Inflammatory macrophage treated with lipopolysaccharide for 1 hour (primary cell): ENCODE data around the gene ADIPOR2.
"Not testable (repeated sequence)": the region's sequence is repeated elsewhere in the genome, so short reads cannot be mapped to it uniquely, and the experiment has no call there.

Source experiments
- DNase-seq, 2 donors: peaks; one replicate each; pipeline ENCODE4 v3.0.0-alpha.2; 2020 to 2022

The ADIPOR2 gene

DNA sequence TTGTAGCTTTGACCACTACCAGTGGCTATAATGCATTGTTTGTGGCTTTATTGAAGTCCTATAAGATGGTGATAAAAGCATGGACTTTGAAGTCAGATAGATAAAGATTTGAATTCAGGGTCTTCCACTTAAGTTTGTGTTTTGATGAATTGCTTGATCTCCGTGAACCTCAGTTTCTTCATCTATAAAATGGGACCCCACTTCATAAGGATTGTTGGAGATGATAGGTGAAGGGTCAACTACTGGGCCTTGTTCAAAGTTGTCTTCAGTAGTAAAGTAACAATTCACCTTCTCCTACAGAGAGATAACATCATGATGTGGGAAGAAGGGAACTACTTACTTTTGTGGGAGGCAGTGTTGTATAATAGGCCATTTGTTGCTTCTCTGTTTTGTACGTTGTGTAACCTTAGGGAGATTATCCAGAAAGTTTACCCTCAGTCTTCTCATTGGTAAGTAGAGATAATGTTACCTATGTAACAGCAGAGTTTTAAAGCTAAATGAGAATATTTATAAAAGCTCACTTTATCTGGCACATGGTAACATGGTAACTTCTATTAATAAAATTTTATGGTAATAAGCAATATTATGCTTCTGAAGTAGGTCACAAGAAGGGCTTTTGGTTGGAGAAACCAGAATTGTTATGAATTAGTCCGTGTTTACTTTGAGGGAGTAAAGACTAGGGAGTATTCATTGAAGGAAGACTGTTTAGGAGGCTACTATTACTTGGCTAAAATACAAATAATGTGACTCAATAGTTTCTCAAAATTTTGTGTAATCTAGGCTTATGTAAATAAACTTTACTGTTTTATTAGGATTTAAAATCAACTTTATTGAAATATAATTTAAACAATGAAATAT is 15.1 kb downstream of the ADIPOR2 start:
- peak; percentile 52 to 68 for DNase-seq

- DNase-seq, result no peak
These were observed 15.7 kb downstream of the ADIPOR2 start for GRCh38 chr12:1706632-1706980.

GRCh38 chr12:1707051-1707450 is 16.2 kb downstream of the ADIPOR2 start:
- DNase-seq, result no peak

- not testable (repeated sequence) for DNase-seq
These were observed 19.1 kb downstream of the ADIPOR2 start for GRCh38 chr12:1709968-1710367.

- not testable (repeated sequence) for DNase-seq
These were observed 20.0 kb downstream of the ADIPOR2 start for GRCh38 chr12:1710870-1711269.

- DNase-seq, result peak; percentile 89 to 94
These were observed 20.8 kb downstream of the ADIPOR2 start for GRCh38 chr12:1711536-1712211.

DNA sequence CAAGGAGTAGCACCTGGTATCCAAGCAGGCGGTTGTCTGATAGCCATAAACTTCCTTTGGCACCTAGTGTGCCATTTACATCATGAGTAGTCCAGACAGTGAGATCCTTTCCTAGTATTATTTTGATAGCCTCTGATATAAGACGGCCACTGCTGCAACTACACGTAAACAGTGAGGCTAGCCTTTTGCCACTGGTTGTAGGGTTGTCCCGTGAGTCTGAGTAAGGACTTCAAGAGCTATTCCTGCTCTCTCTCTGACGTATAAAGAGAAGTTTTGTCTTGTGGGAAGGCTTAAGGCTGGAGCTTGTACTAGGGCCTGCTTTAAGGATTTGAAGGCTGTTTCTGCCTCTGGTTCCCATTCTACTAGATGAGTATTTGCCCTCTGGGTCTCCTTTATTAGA is 21.4 kb downstream of the ADIPOR2 start:
- not testable (repeated sequence) for DNase-seq

DNA sequence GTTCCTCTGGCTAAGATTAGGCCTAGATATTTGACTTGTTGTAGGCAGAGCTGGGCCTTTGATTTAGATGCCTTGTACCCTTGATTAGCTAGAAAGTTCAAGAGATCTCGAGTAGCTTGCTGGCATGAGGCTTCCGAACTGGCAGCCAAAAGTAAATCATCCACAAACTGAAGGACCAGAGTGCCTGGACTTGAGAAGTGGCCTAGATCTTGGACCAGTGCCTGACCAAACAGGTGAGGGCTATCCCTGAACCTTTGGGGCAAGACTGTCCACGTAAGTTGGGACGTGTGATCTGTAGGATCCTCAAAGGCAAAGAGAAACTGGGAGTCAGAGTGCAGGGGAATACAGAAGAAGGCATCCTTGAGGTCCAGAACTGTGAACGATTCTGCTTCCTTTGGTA is 22.0 kb downstream of the ADIPOR2 start:
- DNase-seq, result not testable (repeated sequence)

DNA sequence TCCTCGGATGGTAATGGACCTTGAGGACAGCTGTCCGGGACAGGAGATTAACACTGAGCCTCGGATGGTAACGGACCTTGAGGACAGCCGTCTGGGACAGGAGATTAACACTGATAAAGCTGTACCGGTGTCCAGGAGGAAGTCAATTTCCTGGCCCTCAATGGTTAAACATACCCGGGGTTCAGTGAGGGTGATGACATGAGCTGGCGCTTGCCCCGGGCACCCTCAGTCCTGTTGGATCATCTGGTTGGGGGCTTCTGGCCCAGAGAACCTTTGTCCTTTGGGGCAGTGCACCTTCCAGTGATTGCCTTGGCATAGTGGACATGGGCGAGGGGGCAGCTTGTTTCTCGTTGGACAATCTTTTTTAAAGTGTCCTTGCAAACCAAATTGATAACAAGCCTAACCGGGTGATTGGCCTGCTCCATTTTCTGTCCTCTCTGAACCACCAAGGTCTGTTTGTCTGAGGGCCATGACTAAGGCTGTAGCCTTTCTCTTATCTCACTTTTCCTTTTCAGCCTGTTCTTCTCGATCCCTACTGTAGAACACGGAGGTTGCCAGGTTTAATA is 23.0 kb downstream of the ADIPOR2 start:
- not testable (repeated sequence) for DNase-seq

DNA sequence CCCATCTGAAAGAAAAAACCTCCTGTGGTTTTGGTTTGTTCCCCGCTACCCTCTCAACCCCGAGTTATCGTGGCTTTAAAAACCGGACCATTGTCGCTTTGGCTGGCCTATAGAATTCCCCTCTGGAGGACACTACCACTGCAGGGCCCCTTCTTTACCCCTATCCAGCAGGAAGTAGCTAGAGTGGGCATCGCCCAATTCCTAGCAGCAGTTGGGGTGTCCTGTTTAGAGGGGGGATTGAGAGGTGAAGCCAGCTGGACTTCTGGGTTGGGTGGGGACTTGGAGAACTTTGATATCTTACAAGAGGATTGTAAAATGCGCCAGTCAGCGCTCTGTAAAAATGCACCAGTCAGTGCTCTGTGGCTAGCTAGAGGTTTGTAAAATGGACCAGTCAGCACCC is 24.6 kb downstream of the ADIPOR2 start:
- DNase-seq, result not testable (repeated sequence)

DNA sequence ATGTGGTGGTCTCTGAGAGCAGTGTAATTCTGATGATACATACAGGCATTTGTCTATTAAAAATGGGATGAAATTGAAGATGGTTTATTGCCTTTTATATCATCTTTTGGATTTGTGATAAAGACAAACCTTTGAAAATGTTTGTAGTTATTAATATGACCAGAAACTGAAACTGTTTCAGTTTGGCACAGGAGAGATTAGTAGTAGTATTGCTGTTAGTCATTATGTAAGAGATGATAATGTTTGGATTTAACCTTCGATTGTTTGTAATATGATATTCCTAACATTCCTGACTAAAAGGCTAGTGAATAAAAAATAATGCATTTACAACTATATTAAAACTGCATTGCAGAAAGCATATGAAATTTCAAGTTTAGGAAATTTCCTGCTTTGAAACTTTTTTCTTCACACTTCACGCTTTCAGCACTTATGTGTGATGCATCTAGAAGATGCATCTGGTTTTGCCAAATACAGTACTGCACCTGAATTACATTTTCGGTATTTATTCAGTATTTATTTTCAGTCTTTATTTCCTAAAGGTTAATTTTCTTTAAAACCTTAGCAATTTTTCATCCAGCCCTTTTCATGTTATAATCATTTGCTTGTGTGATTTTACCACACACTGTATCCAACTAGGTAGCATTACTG is 25.5 kb downstream of the ADIPOR2 start:
- DNase-seq, result no peak

DNA sequence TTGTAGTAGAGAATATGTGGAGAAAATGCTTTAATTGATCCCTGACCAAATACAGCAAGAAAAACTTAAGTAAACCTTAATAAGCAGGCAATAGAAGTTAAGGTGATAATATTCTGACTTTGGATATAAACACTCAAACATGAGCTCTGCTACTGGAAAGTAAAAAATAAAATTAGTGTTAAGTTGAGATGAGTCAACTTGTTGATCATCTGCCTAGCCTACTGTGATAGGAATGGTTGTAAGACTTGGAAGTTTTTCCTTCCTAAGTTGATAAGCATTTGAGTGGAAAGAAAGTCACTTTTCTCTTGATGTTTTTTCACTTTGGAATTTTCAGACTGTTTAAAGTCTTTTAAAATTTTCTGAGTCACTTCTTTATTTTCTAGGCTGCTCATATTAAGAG is 26.0 kb downstream of the ADIPOR2 start:
- DNase-seq, result no peak

DNA sequence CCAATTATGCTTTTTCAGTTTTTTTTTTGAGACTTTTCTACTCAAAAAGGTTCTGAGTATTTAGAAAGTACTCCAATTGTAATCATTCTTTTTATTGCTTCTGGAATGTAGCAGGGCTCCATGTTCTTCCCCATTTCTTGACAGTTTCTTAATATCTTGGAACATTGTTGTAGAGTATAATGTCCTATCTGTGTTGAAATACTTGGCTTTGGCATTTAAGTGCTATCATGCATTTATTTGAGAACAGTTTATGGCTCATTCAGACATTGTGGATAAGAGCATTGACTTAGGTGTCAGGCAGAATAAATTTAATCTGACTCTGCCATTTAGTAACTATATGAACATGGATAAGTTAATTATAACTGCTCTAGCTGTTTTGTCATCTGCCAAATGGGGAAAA is 28.3 kb downstream of the ADIPOR2 start:
- no peak for DNase-seq

GRCh38 chr12:1720494-1720893 is 29.6 kb downstream of the ADIPOR2 start:
- no peak for DNase-seq

DNA sequence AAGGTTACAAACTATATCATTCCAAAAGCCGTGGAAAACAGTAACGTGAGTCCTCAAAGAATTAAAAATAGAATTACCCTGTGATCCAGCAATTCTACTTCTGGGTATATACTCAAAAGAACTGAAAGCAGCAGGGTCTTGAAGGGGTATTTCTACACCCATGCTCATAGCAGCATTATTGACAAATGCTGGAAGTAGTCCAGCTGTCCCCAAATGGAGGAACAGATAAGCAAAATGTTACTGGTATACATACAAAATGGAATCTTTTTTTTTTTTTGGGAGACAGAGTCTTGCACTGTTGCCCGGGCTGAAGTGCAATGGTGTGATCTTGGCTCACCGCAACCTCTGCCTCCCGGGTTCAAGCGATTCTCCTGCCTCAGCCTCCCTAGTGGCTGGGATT is 32.9 kb downstream of the ADIPOR2 start:
- DNase-seq, result no peak

- no peak for DNase-seq
These were observed 33.4 kb downstream of the ADIPOR2 start for GRCh38 chr12:1724250-1724649.

DNA sequence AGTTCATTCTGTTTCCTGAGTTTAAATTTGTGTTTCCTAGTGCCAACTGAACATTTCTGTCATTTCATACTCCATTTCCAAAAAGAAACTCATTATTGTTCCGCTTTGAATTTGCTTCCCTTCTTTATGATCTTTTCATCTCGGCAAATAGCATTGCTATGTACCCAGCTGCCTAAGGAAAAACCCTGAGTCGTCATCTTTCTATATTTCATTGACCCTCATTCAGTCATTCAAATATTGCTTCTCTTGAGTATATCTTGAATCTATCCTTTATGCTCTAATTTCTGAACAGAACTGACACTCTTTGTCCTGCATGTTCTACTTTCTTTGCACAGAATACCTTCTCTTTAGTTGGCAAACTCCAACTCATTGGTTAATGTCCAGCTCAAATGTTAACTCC is 35.9 kb downstream of the ADIPOR2 start:
- DNase-seq, result no peak

GRCh38 chr12:1728824-1729223 is 38.0 kb downstream of the ADIPOR2 start:
- no peak for DNase-seq

- DNase-seq, result no peak
These were observed 40.3 kb downstream of the ADIPOR2 start for GRCh38 chr12:1731019-1731687.

DNA sequence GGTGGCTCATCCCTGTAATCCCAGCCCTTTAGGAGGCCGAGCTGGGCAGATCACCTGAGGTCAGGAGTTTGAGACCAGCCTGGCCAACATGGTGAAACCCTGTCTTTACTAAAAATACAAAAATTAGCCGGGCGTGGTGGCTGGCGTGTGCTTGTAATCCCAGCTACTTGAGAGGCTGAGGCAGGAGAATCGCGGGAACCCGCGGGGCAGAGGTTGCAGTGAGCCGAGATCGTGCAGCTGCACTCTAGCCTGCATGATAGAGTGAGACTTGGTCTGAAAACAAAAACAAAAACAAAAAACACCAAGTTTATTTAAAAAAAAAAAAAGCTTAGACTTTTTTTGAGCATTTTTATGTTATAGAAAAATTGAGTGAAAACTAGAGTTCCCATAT is 40.8 kb downstream of the ADIPOR2 start:
- DNase-seq, result not testable (repeated sequence)

DNA sequence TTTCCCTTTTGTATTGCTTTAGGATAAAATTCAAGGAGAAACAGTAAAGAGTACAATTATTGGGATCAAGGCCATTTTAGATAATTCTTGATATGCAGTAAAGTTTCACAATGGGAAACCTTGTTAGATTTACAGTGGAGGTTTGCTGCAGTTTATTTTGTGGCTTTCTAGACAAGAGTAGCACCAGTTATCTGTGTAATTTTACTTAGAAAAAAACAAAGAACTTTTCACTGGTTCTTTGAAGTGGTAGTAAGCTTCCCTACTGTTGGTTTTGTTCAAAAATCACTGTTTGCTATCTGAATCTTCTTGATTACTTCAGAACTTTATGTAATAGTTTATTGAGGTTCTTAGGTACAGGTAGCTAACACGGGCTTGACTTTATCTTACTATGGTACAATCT is 42.0 kb downstream of the ADIPOR2 start:
- no peak for DNase-seq

DNA sequence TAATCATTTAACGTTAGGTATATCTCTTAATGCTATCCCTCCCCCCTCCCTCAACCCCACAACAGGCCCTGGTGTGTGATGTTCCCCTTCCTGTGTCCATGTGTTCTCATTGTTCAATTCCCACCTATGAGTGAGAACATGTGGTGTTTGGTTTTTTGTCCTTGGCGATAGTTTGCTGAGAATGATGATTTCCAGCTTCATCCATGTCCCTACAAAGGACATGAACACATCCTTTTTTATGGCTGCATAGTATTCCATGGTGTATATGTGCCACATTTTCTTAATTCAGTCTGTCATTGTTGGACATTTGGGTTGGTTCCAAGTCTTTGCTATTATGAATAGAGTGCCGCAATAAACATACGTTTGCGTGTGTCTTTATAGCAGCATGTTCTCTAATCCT is 42.8 kb downstream of the ADIPOR2 start:
- DNase-seq, result not testable (repeated sequence)
